ENCODE data around the gene C10orf90. TPM values are rescaled to one million over a fixed set of nuclear protein-coding genes. Genes with fewer than 3 reads are reported as not detected.

The C10orf90 gene
- total and polyA plus RNA-seq, 2 of the 8 experiments (the other 6 are each of a cell fraction or from before 2014, with no cell fraction given): 0.21 TPM; not detected in 1

- no peak for FAIRE-seq
- 79% methylated on average over 3 of the region's 3 CpGs; no CpG with 5 or more reads in 1 of the 2 experiments for WGBS, 2 experiments (ENCODE audit: extremely low coverage in 1 of 2, insufficient coverage in 1 of 2, insufficient read length in 1 of 2, insufficient replicate concordance in 2 of 2, low coverage in 1 of 2, low lambda C conversion rate in 2 of 2, missing lambda C conversion rate in 1 of 2)
Measured at GRCh38 chr10:126628746-126629145, 41.7 kb downstream of the C10orf90 start.

More at GRCh38 chr10:126628746-126629145, 41.7 kb downstream of the C10orf90 start:
- H3K79me1 ChIP-seq (ENCODE audit: low read depth, low read length): no peaks in the 10 kb centered on the region
- H3K9me3 ChIP-seq (ENCODE audit: insufficient read depth in 2 of 2, low read depth in 1 of 2, low read length in 1 of 2): no peaks in the 10 kb centered on the region
- H3K23ac ChIP-seq (ENCODE audit: insufficient read length): no peak overlapping the region
- H2BK15ac ChIP-seq (ENCODE audit: low read length): no peak overlapping the region
- H3K4me3 ChIP-seq (ENCODE audit: extremely low read depth in 1 of 4, insufficient read depth in 2 of 4, low read depth in 3 of 4, low read length in 4 of 4): no peak overlapping the region
- no peak overlapping the region for H3K56ac ChIP-seq (replicated peaks; ENCODE audit: insufficient read length, low read depth, low read length)
- no peak overlapping the region for H3K14ac ChIP-seq (ENCODE audit: insufficient read length)
- no peak overlapping the region for H3K18ac ChIP-seq (ENCODE audit: extremely low read depth, low read length)
- TF ChIP-seq HDAC2 (IDR thresholded peaks at IDR 0.05; ENCODE audit: borderline replicate concordance in 1 of 2, low read depth in 2 of 2, low read length in 2 of 2) (no peak), EP300 (IDR thresholded peaks at IDR 0.05; ENCODE audit: borderline replicate concordance in 1 of 2, low read depth in 2 of 2, low read length in 2 of 2) (no peak), SP4 (IDR thresholded peaks at IDR 0.05; ENCODE audit: low read length) (no peak), TCF12 (IDR thresholded peaks at IDR 0.05; ENCODE audit: low read depth, low read length) (no peak), GABPA (IDR thresholded peaks at IDR 0.05; ENCODE audit: borderline replicate concordance, insufficient read depth, low read length) (no peak)
- TF ChIP-seq, protein P1, sequence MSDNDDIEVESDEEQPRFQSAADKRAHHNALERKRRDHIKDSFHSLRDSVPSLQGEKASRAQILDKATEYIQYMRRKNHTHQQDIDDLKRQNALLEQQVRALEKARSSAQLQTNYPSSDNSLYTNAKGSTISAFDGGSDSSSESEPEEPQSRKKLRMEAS (IDR thresholded peaks at IDR 0.05): no peak
- no peak overlapping the region for H3K4me2 ChIP-seq (ENCODE audit: insufficient read depth in 1 of 2, low read depth in 2 of 2, low read length in 2 of 2)
- H2AFZ ChIP-seq (ENCODE audit: low read length): no peak overlapping the region
- H3K9ac ChIP-seq (replicated peaks in 1 of 4; ENCODE audit: extremely low read depth in 1 of 4, low read depth in 3 of 4, low read length in 3 of 4): no peak overlapping the region
- no peaks in the 10 kb centered on the region for H3K27me3 ChIP-seq (replicated peaks in 1 of 4; ENCODE audit: control insufficient read depth in 3 of 4, extremely low read depth in 1 of 4, insufficient read depth in 3 of 4, low read length in 3 of 4)
- no peak overlapping the region for H3K27ac ChIP-seq (ENCODE audit: low read depth, low read length)
- H2BK5ac ChIP-seq (ENCODE audit: low read depth, low read length): no peak overlapping the region
- H2BK20ac ChIP-seq (ENCODE audit: low read length): no peak overlapping the region
- H3K36me3 ChIP-seq (ENCODE audit: control insufficient read depth in 2 of 4, insufficient read depth in 4 of 4, low read length in 3 of 4): no peaks in the 10 kb centered on the region
- H2AK5ac ChIP-seq (ENCODE audit: low read depth, low read length): no peak overlapping the region
- DNase-seq (ENCODE audit: low read depth in 1 of 2, low spot score in 2 of 2): no peak
- no peak overlapping the region for H2BK120ac ChIP-seq (replicated peaks; ENCODE audit: low read depth, low read length)
- H4K91ac ChIP-seq (replicated peaks; ENCODE audit: insufficient read length, low read length): no peak overlapping the region
- ChIA-PET CTCF (ENCODE audit: partially characterized antibody) (interaction anchor here (2.7 kb wide), 1 partner anchor 30 kb away, joined by 9 read pairs; no protein-coding TSS in a partner anchor), POLR2A (ENCODE audit: partially characterized antibody) (no interaction called here)
- H4K20me1 ChIP-seq (replicated peaks in 1 of 2; ENCODE audit: control insufficient read depth in 1 of 2, insufficient read depth in 2 of 2, low read length in 2 of 2): no peaks in the 10 kb centered on the region
- no peak overlapping the region for H4K8ac ChIP-seq (ENCODE audit: extremely low read depth, insufficient read depth, low read length)
- no peaks in the 10 kb centered on the region for H3K4me1 ChIP-seq (replicated peaks in 1 of 4; ENCODE audit: control insufficient read depth in 3 of 4, insufficient read depth in 4 of 4, low read length in 3 of 4)
- H4K5ac ChIP-seq (ENCODE audit: insufficient read length, low read depth, low read length): no peak overlapping the region
- no peak overlapping the region for H2BK12ac ChIP-seq (ENCODE audit: low read depth, low read length)
- H3K23me2 ChIP-seq (ENCODE audit: low read depth, low read length): no peaks in the 10 kb centered on the region
- H3K4ac ChIP-seq (replicated peaks; ENCODE audit: insufficient read length, low read depth, low read length): no peak overlapping the region
- no peaks in the 10 kb centered on the region for H3K79me2 ChIP-seq (ENCODE audit: control insufficient read depth in 1 of 2, insufficient read depth in 2 of 2, low read length in 2 of 2)

Data from H1 (cell line).